ENCODE results near the gene NEU3.

Gene NEU3

DNA sequence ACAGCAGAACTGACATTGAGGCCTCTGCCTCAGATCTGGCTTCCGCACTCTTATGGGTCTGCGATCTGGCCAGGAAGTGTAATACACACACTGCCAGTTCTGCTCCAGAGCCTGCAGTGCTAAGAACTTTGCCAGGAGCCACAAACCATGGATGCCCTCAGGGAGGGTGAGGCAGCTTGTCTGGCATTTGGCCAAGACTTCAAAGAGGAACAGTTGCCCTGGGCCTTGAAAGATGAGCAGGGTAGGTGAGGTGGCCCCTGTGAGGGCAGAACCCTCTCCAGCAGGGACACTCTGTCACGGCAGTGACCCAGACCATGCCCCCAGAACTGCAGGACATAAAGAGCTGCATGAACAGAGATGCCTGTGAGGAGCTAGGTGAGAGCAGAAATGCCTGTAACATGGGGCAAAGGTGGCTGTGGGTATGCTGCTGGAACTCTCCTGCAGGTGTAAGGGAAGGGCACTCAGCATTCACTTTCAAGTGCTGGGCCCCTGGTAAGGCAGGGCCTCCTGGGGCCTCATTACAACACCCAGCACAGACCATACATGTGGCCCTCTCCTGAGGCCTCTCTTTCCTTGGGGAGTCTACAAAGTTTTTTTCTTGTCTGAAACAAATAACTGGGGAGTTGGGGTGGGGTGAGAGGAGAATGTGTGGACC, 47.3 kb downstream of the NEU3 start:
- TF ChIP-seq, protein P1, sequence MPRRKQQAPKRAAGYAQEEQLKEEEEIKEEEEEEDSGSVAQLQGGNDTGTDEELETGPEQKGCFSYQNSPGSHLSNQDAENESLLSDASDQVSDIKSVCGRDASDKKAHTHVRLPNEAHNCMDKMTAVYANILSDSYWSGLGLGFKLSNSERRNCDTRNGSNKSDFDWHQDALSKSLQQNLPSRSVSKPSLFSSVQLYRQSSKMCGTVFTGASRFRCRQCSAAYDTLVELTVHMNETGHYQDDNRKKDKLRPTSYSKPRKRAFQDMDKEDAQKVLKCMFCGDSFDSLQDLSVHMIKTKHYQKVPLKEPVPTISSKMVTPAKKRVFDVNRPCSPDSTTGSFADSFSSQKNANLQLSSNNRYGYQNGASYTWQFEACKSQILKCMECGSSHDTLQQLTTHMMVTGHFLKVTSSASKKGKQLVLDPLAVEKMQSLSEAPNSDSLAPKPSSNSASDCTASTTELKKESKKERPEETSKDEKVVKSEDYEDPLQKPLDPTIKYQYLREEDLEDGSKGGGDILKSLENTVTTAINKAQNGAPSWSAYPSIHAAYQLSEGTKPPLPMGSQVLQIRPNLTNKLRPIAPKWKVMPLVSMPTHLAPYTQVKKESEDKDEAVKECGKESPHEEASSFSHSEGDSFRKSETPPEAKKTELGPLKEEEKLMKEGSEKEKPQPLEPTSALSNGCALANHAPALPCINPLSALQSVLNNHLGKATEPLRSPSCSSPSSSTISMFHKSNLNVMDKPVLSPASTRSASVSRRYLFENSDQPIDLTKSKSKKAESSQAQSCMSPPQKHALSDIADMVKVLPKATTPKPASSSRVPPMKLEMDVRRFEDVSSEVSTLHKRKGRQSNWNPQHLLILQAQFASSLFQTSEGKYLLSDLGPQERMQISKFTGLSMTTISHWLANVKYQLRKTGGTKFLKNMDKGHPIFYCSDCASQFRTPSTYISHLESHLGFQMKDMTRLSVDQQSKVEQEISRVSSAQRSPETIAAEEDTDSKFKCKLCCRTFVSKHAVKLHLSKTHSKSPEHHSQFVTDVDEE (CRISPR knock-in tag; IDR thresholded peaks at IDR 0.05) = no peak
- TF ChIP-seq ZFP3 (CRISPR knock-in tag; IDR thresholded peaks at IDR 0.05) (no peak), ZNF70 (CRISPR knock-in tag; IDR thresholded peaks at IDR 0.05) (no peak), ZNF565 (CRISPR knock-in tag; conservative IDR thresholded peaks at IDR 0.05; ENCODE audit: low read depth) (no peak), ZNF8 (CRISPR knock-in tag; IDR thresholded peaks at IDR 0.05) (no peak), OSR1 (CRISPR knock-in tag; IDR thresholded peaks at IDR 0.05) (no peak), ZFP30 (CRISPR knock-in tag; IDR thresholded peaks at IDR 0.05) (no peak), ZC3H10 (CRISPR knock-in tag; IDR thresholded peaks at IDR 0.05) (no peak), TOX (CRISPR knock-in tag; IDR thresholded peaks at IDR 0.05; ENCODE audit: borderline replicate concordance) (no peak)
- TF ChIP-seq, protein P2, sequence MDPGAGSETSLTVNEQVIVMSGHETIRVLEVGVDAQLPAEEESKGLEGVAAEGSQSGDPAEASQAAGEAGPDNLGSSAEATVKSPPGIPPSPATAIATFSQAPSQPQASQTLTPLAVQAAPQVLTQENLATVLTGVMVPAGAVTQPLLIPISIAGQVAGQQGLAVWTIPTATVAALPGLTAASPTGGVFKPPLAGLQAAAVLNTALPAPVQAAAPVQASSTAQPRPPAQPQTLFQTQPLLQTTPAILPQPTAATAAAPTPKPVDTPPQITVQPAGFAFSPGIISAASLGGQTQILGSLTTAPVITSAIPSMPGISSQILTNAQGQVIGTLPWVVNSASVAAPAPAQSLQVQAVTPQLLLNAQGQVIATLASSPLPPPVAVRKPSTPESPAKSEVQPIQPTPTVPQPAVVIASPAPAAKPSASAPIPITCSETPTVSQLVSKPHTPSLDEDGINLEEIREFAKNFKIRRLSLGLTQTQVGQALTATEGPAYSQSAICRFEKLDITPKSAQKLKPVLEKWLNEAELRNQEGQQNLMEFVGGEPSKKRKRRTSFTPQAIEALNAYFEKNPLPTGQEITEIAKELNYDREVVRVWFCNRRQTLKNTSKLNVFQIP (CRISPR knock-in tag; IDR thresholded peaks at IDR 0.05; ENCODE audit: borderline replicate concordance, low read depth) = no peak
- TF ChIP-seq, protein P3, sequence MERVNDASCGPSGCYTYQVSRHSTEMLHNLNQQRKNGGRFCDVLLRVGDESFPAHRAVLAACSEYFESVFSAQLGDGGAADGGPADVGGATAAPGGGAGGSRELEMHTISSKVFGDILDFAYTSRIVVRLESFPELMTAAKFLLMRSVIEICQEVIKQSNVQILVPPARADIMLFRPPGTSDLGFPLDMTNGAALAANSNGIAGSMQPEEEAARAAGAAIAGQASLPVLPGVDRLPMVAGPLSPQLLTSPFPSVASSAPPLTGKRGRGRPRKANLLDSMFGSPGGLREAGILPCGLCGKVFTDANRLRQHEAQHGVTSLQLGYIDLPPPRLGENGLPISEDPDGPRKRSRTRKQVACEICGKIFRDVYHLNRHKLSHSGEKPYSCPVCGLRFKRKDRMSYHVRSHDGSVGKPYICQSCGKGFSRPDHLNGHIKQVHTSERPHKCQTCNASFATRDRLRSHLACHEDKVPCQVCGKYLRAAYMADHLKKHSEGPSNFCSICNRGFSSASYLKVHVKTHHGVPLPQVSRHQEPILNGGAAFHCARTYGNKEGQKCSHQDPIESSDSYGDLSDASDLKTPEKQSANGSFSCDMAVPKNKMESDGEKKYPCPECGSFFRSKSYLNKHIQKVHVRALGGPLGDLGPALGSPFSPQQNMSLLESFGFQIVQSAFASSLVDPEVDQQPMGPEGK (CRISPR knock-in tag; IDR thresholded peaks at IDR 0.05; ENCODE audit: borderline replicate concordance) = no peak
- TF ChIP-seq, protein P4, sequence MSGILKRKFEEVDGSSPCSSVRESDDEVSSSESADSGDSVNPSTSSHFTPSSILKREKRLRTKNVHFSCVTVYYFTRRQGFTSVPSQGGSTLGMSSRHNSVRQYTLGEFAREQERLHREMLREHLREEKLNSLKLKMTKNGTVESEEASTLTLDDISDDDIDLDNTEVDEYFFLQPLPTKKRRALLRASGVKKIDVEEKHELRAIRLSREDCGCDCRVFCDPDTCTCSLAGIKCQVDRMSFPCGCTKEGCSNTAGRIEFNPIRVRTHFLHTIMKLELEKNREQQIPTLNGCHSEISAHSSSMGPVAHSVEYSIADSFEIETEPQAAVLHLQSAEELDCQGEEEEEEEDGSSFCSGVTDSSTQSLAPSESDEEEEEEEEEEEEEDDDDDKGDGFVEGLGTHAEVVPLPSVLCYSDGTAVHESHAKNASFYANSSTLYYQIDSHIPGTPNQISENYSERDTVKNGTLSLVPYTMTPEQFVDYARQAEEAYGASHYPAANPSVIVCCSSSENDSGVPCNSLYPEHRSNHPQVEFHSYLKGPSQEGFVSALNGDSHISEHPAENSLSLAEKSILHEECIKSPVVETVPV (CRISPR knock-in tag; IDR thresholded peaks at IDR 0.05) = no peak
- ATAC-seq = no peak

DNA sequence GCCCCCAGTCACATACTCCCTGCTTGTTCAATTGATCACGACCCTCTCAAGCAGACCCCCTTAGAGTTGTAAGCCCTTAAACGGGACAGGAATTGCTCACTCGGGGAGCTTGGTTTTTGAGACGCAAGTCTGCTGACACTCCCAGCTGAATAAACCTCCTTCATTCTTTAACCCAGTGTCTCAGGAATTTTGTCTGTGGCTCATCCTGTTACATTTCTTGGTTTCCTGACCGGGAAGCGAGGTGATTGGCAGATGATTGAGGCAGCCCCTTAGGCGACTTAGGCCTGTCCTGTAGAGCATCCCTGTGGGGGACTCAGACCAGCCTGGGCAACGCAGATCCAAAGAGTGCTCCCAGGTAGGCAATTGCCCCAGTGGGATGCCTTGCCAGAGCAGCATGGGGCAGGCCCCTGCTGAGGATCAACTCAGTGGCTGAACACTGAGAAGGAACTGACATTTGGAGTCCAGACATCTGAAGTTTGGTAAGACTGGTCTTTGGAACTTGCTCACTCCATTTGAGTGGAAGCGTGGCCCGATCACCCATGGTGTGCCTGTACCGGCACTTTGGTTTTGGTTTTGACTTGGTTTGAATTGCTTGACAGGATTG, 51.5 kb downstream of the NEU3 start:
- no peak for TF ChIP-seq SNAI2 (CRISPR knock-in tag; IDR thresholded peaks at IDR 0.05)
- TF ChIP-seq TCF4 (CRISPR knock-in tag; IDR thresholded peaks at IDR 0.05; ENCODE audit: borderline replicate concordance) = no peak
- no peak for TF ChIP-seq ISL1 (CRISPR knock-in tag; IDR thresholded peaks at IDR 0.05)
- TF ChIP-seq, protein P1 (CRISPR knock-in tag; IDR thresholded peaks at IDR 0.05) = no peak
- TF ChIP-seq RARB (CRISPR knock-in tag; IDR thresholded peaks at IDR 0.05) = no peak
- TF ChIP-seq ZNF8 (CRISPR knock-in tag; IDR thresholded peaks at IDR 0.05) = no peak
- TF ChIP-seq ZFP3 (CRISPR knock-in tag; IDR thresholded peaks at IDR 0.05) = no peak
- TF ChIP-seq PPARA (CRISPR knock-in tag; IDR thresholded peaks at IDR 0.05; ENCODE audit: borderline replicate concordance) = no peak
- ATAC-seq = no peak

DNA sequence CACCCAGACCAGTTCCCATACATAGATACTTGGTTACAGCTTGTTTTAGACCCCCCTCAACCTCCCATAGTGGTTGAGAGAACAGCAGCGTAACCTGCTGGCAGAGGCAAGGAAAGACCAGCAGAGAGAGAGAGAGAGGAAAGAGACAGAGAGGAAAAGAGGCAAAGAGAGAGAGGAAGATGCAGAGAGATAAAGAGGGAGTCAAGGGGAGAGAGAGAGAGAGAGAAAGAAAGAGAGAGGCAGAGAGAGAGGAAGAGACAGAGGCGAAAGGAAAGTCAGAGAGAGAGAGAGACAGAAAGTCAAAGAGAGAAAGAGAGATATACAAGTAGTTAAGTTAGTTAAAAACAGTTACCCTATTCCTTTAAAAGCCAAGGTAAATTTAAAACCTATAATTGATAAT, 52.5 kb downstream of the NEU3 start:
- ATAC-seq = no peak

More for the DNA sequence above, 52.5 kb downstream of the NEU3 start:
- TF ChIP-seq PPARA (CRISPR knock-in tag; IDR thresholded peaks at IDR 0.05; ENCODE audit: borderline replicate concordance) = no peak
- no peak for TF ChIP-seq OSR1 (CRISPR knock-in tag; IDR thresholded peaks at IDR 0.05)
- TF ChIP-seq ZFP30 (CRISPR knock-in tag; IDR thresholded peaks at IDR 0.05) = no peak
- TF ChIP-seq TCF4 (CRISPR knock-in tag; IDR thresholded peaks at IDR 0.05; ENCODE audit: borderline replicate concordance) = no peak
- TF ChIP-seq TOX (CRISPR knock-in tag; IDR thresholded peaks at IDR 0.05; ENCODE audit: borderline replicate concordance) = no peak
- TF ChIP-seq, protein P5, sequence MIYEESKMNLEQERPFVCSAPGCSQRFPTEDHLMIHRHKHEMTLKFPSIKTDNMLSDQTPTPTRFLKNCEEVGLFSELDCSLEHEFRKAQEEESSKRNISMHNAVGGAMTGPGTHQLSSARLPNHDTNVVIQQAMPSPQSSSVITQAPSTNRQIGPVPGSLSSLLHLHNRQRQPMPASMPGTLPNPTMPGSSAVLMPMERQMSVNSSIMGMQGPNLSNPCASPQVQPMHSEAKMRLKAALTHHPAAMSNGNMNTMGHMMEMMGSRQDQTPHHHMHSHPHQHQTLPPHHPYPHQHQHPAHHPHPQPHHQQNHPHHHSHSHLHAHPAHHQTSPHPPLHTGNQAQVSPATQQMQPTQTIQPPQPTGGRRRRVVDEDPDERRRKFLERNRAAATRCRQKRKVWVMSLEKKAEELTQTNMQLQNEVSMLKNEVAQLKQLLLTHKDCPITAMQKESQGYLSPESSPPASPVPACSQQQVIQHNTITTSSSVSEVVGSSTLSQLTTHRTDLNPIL (CRISPR knock-in tag; IDR thresholded peaks at IDR 0.05; ENCODE audit: low read depth) = no peak
- no peak for TF ChIP-seq ZNF70 (CRISPR knock-in tag; IDR thresholded peaks at IDR 0.05)
- no peak for TF ChIP-seq SNAI2 (CRISPR knock-in tag; IDR thresholded peaks at IDR 0.05)
- TF ChIP-seq ZNF565 (CRISPR knock-in tag; conservative IDR thresholded peaks at IDR 0.05; ENCODE audit: low read depth) = no peak
- TF ChIP-seq GLIS3 (CRISPR knock-in tag; IDR thresholded peaks at IDR 0.05) = no peak
- TF ChIP-seq, protein P2 (CRISPR knock-in tag; IDR thresholded peaks at IDR 0.05; ENCODE audit: borderline replicate concordance, low read depth) = no peak
- no peak for TF ChIP-seq RARB (CRISPR knock-in tag; IDR thresholded peaks at IDR 0.05)
- no peak for TF ChIP-seq ZFP3 (CRISPR knock-in tag; IDR thresholded peaks at IDR 0.05)

Measured in SK-N-SH treated with all-trans-retinoic acid at 6 μM for 48 hours (cell line).